T1000 (cell line): ENCODE results near the gene KATNB1.
"Not testable (repeated sequence)": the region's sequence is repeated elsewhere in the genome, so short reads cannot be mapped to it uniquely, and the experiment has no call there.

Experiments used
- DNase-seq: peaks from one replicate; lab custom pipeline; 2025; ENCODE audit warnings: mixed read lengths; lab: John Stamatoyannopoulos, UW

Gene KATNB1

DNA sequence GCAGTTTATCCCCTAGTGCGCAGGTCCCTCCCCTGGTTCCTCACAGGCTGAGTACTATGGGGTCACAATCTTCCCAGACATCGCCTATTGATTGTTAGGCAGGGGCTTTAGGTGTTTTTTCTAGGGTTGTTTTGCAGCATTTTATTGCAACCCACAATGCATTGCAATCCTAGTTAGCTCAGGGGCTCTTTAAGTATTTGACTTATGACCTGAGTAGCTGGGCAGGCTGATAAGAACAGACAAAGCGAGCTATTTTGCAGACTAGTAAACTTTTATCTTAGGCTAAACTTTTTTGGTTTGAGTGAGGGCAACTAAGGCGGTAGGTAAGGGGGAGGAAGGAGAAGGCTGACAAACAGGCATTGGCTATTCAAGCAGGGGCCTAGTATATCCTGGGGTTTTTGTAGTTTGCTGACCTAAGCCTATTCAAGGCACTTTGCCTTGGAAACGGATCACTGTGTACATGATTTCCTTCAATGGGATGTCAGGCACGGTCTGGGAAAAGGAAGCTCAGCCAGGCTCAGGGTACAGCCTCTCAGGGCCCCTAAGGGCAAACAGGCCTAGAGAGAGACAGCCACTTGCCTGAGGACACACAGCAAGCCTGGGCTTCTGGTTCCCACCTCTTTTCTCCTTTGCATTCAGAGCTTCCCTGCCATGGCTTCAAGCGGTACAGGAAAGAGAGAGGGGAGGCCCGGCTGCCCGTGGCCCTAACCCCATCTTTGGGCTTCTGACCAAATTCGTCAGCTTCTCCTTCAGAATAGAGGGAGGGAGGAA lies 34.6 kb upstream of the KATNB1 start:
- DNase-seq, result no peak

- DNase-seq, result no peak
Observed at GRCh38 chr16:57701759-57702371, 33.7 kb upstream of the KATNB1 start.

DNA sequence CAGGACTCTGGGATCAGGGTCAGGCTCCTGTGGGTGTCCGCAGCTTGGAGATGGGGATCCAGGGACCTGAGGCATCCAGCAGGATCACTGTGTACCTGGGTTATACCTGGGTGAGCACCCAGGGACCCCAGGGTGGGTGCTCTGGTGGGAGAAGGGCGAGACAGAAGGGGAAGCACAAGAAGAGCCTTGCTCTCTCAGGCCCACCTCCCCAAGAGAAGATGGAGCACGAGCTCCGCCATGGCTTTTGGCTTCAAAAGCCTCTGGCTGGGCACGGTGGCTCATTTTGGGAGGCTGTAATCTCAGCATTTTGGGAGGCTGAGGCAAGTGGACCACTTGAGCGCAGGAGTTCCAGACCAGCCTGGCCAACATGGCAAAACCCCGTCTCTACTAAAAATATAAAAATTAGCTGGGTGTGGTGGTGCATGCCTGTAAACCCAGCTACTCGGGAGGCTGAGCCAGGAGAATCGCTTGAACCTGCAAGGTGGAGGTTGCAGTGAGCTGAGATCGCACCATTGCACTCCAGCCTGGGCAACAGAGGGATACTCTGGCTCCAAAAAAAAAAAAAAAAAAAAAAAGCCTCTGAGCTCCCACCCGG lies 32.1 kb upstream of the KATNB1 start:
- DNase-seq, result no peak

DNA sequence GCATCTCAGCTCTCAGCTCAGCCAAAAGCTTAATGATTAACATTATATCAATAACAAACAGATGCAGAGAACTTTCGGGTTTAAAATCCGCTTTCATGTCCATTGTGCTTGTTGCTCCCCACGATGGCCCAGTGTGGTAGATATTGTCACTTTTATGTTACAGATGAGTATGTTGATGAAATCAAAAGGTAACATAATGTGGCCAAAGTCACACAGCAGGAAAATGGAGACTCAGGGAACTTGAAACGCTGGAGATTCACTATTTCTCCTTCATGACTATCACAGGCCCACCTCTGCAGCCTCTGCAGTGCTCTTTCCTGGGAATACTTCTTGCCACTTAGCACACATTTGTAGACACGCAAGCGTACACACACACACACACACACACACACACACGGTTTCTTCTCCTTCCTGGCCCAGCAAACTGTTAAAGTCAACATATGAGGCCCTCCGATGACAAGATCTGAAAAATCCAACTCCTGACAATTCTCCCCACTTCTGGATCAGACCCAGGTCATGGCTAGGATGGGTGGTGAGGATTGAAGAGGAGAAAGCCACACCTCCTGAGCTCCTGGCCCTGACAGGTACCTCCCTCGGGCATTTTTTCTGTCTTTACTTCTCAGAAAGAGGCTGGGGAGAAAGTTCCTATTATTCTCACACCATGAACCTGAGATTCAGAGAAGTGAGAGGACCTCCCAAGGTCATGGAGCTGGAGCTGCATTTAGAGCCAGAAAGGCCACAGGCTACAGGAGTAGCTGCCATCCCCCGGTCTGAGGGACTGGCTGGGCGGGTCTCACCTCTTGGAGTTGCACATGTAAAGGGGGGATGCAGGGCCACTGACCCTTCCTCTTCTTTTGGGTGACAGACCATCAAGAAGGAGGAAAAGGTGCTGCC lies 31.3 kb upstream of the KATNB1 start:
- DNase-seq, result no peak

GRCh38 chr16:57704905-57705852 lies 30.4 kb upstream of the KATNB1 start:
- DNase-seq, result no peak

DNA sequence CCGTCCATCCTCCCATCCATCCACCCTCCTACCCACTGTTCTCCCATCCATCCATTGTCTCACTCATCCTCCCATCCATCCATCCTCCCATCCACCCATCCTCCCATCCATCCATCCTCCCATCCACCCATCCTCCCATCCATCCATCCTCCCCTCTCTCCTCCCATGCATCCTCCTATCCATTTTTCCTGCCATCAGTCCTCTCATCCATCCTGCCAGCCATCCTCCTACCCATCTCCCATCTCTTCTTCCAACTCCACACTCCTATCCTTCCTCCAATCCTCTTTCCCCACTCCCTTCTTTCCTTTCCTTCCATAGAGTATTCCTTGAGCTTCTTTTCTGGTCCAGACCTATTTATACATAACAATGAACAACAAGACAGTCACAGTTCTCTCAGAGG lies 28.9 kb upstream of the KATNB1 start:
- DNase-seq, result no peak

DNA sequence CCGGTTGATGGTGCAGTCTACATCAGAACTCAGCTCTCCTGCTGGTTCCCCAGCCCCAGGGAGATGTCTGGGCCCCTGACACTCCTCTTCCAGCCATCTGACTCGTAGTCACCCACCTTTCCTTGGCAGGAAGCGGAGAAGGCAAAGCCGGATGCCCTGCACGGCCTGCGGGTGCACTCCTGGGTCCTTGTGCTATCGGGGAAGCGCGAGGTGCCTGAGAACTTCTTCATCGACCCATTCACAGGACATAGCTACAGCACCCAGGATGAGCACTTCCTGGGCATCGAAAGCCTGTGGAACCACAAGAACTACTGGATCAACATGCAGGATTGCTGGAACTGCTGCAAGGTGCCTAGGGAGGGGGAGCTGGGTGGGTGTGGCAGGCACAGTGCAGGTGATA lies 28.2 kb upstream of the KATNB1 start:
- DNase-seq, result no peak

- no peak for DNase-seq
Observed at GRCh38 chr16:57708168-57708567, 27.4 kb upstream of the KATNB1 start.

DNA sequence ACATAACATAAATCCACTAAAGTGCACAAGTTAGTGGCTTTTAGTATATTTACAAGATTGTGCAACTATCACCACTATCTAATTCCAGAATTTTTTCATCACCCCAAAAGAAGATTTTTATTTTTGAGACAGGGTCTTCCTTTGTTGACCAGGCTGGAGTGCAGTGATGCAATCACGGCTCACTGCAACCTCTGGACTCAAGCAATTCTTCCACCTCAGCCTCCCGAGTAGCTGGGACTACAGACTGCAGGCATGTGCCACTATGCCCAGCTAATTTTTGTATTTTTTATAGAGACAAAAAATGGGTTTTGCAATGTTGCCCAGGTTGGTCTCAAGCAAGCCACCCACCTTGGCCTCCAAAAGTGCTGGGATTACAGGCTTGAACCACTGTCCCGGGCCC lies 25.9 kb upstream of the KATNB1 start:
- DNase-seq, result no peak

DNA sequence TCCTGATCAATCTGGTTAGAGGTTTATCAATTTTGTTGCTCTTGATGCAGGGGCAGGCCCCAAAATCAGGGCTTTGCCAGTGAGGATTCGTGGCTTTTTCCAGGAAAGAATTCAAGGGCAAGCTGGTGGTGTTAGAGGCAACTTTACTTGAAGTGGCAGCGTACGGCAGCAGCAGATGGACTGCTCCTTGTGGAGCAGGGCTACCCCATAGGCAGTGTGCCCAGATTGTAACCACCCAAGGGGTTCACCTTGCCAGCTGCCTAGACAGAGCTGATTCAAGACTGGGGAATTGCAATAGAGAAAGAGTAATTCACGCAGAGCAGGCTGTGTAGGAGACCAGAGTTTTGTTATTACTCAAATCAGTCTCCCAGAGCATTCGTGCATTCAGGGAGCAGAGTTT lies 24.2 kb upstream of the KATNB1 start:
- no peak for DNase-seq

GRCh38 chr16:57711993-57712392 lies 23.6 kb upstream of the KATNB1 start:
- DNase-seq, result no peak

GRCh38 chr16:57712569-57712968 lies 23.0 kb upstream of the KATNB1 start:
- not testable (repeated sequence) for DNase-seq

- no peak for DNase-seq
Observed at GRCh38 chr16:57713596-57713995, 22.0 kb upstream of the KATNB1 start.

DNA sequence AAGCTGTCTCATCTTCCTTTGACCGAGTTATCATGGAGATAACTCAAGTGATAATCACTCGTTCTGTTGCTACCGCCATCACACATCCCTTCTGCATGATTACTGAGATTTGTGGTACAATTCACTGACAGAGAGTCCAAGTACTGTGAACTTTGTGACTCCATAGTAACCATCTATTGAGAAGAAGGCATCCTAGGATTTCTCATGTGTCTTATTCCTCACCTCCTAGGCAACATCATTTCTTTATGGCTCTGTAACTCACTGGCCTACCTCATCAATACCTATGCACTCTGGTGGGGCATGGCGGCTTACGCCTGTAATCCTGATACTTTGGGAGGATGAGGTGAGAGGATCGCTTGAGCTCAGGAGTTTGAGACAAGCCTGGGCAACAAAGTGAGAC lies 21.5 kb upstream of the KATNB1 start:
- no peak for DNase-seq

- no peak for DNase-seq
Observed at GRCh38 chr16:57720142-57720575, 15.4 kb upstream of the KATNB1 start.

DNA sequence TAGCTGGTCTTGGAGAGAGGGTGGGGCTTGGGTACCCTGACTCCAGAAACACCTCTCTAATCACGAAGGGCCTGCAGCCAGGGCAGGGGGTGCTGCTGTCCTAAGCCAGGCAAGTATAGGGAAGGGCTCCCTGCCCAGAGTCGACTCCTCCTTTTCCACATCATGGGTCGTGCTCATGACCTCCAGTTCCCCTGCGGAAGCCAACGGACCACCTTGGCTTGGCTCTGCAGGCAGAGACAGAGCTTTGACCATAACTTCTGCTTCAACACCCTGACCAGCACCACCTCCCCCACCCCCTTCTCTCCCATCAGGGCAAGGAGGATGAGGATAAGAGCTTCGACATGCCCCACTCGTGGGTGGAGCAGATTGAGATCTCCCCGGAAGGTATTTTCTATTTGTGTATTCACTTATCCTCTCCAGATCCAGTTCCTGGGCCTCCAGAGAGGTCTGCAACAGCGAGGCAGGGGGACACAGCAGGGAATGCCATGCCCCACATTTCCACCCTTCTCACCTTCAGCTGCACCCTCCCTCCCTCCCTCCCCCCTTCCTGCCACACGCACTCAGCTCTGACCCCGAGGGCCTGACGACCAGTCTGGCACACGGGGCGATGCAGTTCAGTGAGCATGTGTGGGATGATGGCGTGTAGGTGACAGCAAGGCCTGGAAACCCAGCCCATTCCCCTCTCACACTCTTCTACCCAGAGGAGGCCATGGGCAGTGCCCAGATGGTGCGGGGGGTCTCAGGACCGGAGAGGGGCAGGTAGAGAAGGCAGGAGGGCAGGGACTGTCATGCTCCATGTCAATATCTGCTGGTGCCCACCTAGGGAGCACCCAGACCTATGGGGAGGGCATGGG lies 14.0 kb upstream of the KATNB1 start:
- DNase-seq, result no peak

DNA sequence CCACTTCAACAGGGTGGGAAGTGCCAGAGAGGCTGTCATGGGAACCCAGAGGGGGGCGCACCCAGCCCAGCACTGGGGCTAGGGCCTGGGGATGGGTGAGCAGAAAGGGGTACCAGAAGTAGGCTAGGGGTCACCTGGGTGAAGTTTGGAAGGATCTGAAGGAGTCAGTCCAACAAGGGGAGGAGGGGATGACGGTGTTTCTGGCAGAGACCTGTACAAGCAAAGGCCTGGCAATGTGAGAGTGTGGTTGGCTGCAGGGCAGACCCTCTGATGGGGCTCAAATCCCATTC lies 13.4 kb upstream of the KATNB1 start:
- no peak for DNase-seq

DNA sequence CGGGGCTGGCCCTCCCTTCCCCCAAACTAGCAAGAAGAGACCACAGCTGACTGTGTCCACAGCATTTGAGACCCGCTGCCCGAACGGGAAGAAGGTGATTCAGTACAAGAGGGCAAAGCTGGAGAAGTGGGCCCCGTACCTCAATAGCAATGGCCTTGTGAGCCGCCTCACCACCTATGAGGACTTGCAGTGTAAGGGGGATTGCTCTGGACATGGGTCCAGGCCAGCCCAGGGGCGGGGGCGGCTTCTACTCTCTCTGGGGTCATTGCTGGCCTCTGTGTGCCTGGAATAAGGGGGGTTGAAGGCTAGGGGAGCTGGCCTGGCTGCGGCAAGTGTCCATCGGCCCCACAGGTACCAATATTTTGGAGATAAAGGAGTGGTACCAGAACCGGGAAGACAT lies 12.9 kb upstream of the KATNB1 start:
- DNase-seq, result no peak

DNA sequence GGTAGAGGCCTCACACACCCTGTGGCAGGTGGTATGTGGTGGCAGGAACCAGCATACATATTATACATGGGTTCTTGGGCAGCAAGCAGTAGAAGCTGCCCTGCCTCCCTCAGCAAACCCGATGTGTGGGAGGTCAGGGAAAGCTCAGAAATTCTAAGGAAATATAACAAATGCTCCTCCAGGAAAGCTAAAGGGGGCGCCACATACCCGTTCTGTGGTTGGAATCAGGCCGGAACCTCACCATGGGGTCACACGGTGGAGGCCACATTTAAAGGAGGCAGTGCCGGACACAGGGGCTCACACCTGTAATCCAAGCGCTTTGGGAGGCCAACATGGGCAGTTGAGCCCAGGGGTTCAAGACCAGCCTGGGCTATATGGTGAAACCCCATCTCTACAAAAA lies 12.4 kb upstream of the KATNB1 start:
- no peak for DNase-seq

- no peak for DNase-seq
Observed at GRCh38 chr16:57724531-57724930, 11.0 kb upstream of the KATNB1 start.

DNA sequence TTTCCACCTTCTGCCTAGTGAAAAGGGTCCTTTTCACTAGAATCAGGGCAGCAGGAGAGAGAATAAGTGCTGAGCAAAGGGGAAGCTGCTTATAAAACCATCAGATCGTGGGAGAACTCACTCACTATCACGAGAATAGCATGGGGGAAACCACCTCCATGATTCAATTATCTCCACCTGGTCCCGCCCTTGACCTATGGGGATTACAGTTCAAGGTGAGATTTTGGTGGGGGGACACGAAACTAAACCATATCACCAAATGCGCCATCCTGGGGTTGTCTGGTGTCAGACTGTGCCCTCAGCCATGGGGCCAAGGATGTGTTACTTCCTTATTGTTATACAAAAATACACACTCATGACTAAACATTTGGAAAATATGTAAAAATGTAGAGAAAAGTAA lies 10.4 kb upstream of the KATNB1 start:
- DNase-seq, result no peak
